ENCODE measurements around the gene SLC26A11.
"Not testable (repeated sequence)": the region's sequence is repeated elsewhere in the genome, so short reads cannot be mapped to it uniquely, and the experiment has no call there.

Gene SLC26A11

DNA sequence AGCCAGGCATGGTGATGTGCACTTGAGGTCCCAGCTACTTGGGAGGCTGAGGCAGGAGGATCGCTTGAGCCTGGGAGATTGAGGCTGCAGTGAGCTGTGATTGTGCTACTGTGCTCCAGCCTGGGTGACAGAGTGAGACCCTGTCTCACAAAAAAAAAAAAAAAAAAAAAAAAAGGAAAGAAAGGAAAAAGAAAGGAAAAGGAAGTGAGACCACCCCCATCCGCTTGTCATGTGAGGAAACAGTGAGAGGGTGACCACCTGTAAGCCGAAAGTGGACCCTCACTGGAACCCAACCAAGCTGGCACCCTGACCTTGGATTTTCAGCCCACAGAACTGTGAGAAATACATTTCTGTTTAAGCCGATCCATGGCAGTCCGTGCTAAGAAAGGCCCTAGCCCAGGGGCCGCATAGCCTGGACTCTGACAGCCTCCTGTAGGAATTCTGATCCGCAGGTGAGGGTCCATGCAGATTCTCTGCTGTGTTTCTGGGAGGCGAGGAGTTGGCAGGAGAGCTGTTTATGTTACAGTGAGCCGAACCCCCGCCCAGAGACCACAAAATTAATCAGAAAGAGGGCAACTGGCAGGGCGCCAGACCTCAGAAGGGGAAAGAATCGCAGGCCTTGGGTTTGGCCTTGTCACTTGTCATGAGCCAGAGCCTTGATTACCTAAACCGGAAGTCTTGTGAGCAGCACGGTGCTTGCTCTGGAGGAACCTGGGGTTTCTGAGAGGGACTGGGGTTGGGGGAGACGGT lies 1.0 kb upstream of the SLC26A11 start:
- peak; percentile 27 for DNase-seq

DNA sequence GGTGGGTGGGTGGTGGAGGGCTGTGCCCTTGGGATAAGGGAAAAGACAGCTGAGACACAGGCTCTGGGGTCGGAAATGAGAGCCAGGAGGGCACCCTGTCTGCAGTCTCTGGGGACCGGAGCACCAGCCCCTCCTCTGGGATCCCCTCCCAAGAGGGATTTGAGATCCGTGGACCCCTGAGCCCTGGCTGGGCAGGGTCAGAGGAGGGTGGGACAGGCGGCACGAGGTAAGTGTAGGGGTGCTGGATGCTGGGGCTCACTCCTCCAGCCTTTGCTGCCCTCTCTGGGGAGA lies 519 bp upstream of the SLC26A11 start:
- DNase-seq = no peak

DNA sequence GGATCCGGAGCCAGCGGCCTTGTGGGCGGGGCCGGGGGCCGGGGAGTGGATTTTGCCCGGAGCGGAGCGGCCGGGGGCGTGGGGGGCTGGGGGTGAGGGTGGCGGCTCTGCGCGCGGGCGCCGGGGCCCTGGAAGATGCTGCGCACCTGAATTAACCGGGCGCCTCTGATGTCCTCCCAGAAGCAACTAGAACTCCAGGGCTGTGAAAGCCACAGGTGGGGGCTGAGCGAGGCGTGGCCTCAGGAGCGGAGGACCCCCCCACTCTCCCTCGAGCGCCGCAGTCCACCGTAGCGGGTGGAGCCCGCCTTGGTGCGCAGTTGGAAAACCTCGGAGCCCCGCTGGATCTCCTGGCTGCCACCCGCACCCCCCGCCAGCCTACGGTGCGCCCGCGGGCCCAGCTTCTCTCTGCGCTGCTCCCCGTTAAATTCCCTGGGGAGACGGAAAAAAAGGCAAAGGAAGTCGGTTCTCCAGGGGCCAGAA lies 549 bp downstream of the SLC26A11 start:
- DNase-seq = peak; percentile 32

- DNase-seq = no peak
These were observed 1.3 kb downstream of the SLC26A11 start for GRCh38 chr17:80221351-80222105.

DNA sequence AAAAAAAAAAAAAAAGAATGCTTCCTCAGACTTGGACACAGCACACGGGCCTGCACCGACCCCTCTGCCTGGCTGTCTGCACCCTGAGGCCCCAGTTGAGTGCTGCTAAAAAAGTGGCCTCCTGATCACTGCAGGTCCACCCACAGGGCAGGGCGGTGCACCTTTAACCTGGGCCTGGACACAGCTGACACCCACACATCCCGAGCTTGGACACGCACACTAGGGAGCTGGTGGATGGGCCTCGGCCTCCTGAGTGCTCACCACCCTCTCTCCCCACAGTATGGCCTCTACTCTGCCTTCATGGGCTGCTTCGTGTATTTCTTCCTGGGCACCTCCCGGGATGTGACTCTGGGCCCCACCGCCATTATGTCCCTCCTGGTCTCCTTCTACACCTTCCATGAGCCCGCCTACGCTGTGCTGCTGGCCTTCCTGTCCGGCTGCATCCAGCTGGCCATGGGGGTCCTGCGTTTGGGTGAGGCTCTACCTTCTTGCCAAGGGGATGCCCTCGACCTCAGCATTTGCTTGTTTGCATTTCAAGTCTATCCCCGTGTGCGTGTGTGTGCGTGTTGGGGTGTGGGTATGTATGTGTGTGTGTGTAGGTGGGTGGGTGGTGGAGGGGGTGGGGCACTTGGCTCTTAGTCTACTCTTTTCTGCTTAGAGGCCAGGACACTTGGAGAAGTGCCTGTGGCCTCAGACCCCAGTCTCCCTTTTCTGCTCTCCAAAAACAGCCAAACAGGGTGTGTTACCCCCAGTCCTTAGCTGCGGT lies 2.3 kb downstream of the SLC26A11 start:
- DNase-seq = no peak

GRCh38 chr17:80223142-80223815 lies 3.1 kb downstream of the SLC26A11 start:
- no peak for DNase-seq

- DNase-seq = no peak
These were observed 3.7 kb downstream of the SLC26A11 start for GRCh38 chr17:80223838-80224497.

DNA sequence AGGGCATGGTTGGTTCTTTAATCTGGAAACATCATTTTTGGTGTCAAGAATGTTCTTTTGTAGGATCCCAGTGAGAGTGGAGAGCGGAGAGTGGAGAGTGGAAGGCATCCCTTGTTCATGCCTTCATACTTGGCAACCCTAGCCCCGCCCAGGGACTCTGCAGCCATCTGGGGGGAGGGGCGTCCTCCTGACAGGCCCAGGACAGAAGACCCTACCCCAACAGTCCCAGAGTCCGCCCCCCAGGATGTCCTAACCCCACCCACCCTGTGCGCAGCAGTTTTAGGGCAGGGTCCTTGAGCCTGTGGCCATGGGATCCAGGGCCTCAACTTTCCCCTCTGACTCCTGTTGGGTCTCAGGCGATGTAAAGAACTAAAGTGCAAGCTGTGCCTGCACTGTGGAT lies 4.5 kb downstream of the SLC26A11 start:
- DNase-seq = no peak

GRCh38 chr17:80225230-80225629 lies 5.0 kb downstream of the SLC26A11 start:
- no peak for DNase-seq

- no peak for DNase-seq
These were observed 6.9 kb downstream of the SLC26A11 start for GRCh38 chr17:80227156-80227555.

GRCh38 chr17:80227666-80228065 lies 7.4 kb downstream of the SLC26A11 start:
- no peak for DNase-seq

DNA sequence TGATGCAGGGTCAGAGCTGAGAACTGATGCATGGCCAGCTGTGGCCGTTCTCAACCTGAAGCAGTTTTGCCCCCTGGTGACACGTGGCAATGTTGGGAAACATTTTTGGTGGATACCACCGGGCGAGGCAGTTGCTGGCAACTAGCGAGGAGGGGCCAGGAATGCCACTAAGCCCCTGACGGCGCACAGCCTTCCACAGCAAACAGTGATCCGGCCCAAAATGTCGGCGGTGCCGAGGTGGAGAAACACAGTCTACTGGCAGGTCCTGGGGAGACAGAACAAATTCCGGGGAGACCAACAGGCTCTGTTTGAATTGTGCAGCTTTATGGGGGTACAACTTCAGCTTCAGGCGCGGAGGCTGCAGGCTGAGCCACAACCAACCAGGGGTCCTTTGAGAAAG lies 8.2 kb downstream of the SLC26A11 start:
- DNase-seq = no peak

GRCh38 chr17:80229011-80229410 lies 8.8 kb downstream of the SLC26A11 start:
- DNase-seq = no peak

- no peak for DNase-seq
These were observed 12.2 kb downstream of the SLC26A11 start for GRCh38 chr17:80232438-80232837.

GRCh38 chr17:80233202-80233601 lies 13.0 kb downstream of the SLC26A11 start:
- DNase-seq = no peak

GRCh38 chr17:80236911-80237310 lies 16.7 kb downstream of the SLC26A11 start:
- DNase-seq = no peak

DNA sequence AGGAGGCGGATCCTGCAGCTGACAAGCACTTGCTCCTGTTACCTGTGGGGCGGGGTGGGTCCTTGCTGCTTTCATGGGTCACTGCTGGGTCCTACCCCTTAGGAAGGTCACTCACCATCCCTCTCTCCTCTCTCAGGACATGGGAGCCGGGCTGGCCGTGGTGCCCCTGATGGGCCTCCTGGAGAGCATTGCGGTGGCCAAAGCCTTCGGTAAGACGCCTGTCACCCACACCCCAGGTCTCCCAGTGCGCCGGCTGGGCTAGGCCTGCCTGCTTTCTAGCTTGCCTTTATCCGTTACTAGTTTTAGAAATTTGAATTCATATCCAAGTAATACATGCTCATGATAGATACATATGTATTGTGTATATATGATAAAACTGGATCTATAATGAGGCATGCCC lies 17.2 kb downstream of the SLC26A11 start:
- no peak for DNase-seq

DNA sequence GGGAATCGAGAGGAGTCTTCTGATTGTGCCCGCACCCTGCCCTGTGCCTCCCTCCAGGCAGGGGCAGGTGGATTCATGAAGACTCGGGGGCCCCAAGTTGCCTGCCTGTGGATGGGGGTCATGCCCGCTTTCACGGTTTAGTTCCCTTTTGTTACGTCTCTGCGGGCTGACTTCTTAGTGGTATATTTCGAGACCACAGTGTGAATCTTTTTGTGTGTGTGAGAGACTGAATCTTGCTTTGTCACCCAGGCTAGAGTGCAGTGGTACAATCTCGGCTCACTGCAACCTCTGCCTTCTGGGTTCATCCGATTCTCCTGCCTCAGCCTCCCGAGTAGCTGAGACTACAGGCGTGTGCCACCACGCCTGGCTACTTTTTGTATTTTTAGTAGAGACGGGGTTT lies 22.3 kb downstream of the SLC26A11 start:
- no peak for DNase-seq

GRCh38 chr17:80243526-80244433 lies 23.6 kb downstream of the SLC26A11 start:
- no peak for DNase-seq

GRCh38 chr17:80244448-80244847 lies 24.2 kb downstream of the SLC26A11 start:
- DNase-seq = not testable (repeated sequence)

GRCh38 chr17:80244871-80245509 lies 24.8 kb downstream of the SLC26A11 start:
- no peak for DNase-seq

Measured in NCI-H2171 (cell line).